Activated gamma-delta T cell treated with anti-CD3 and anti-CD28 coated beads, Interleukin-2, amount 50 U/mL, for 16 hours (primary cell): ENCODE data around the gene SLC17A2.

ENCODE experiments used
- DNase-seq: peaks from one replicate; pipeline ENCODE4 v3.0.0-alpha.2; 2020; ENCODE audit warnings: low read depth

Gene SLC17A2

DNA sequence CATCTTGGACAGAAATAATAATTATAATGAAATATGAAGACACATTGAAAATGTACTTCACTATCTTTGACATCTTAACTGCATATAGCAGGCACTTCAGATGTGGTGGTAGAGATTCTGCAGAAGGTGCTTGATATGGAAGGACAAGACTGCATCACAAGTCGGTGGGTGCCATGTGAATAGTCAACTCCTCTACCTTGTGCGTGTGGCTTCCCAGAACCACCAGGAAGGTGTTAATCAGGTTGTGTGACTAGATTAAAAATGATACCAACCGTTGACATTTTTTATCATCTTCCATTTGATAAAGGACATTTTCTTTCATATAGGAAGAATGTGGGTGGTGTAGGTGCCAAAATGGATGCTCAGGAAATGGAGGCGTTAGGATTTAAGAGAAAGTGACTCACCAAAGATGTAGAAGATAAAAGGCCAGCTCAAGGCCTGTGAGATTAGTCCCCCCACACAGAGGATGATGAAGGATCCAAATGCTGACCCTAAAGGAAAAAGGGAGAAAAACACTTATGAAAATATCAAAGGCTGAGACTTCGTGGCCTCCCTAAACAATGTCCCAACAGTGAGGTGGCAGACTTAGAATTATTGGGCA is 12.3 kb downstream of the SLC17A2 start:
- no peak for DNase-seq

DNA sequence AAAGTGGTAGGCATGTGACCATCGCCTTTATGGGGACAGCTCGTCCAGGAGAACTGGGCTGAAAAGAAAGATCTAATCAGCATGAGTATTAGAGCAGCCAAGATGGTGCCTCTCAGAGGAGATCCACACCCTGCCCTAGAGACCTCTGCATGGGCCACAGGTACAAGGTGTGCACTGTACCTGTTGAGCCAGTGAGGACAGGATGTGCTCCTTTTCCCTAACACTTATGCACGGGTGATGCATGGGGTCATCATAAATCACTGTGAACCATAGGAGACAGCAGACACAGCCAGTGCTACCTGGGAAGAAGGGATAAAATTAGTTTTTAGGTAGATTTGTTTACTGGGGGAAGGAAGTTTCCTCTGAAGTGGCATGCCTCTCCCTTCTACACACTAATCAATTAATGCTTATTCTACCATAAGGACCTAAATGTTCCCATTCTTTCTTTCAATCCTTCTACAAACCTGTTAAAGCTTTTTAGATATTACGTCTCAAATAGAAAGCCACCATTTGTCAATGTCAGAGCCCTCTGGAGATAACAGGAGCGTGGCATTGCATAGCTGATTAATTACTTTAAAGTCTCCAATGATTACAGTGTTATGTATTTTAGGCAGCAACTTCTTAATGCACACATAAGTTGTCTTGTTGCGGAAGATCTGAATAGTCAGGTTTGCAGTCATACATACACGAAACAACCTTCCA is 13.6 kb downstream of the SLC17A2 start:
- DNase-seq = no peak

DNA sequence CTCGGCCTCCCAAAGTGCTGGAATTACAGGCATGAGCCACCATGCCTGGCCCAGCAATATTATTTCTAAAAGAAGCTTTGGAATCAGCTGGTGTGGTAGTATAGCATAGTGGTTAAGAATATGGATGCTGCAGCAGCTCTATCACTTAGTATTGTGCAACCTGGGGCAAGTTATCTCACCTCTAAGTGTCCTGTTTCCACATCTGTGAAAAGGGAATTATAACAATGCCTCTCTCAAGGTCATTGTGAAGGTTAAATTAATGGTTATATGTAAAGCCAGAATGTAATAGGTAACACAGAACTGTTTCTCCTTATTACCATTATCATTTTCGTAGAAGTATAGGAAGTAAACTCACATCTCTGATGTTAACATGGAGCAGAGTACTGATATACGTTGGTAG is 14.2 kb downstream of the SLC17A2 start:
- DNase-seq = no peak

DNA sequence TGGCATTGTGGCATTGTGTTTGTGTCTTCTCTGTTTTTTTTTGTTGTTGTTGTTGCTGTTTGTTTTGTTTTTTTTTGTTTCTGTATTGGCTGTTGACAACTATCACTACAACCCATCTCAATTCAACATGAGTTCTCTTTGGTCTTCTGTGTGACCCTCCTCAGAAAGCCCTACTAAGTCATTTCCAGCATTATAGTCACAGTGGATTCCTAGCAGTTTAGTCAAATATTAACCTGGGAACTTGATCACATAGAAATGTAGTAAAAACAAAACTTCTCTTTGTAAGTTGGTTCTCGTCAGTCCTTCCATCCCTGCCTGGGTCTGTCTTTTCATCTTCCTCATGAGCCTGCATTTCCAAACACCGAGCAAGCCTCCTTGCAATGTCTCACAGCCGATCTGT is 16.8 kb downstream of the SLC17A2 start:
- no peak for DNase-seq

DNA sequence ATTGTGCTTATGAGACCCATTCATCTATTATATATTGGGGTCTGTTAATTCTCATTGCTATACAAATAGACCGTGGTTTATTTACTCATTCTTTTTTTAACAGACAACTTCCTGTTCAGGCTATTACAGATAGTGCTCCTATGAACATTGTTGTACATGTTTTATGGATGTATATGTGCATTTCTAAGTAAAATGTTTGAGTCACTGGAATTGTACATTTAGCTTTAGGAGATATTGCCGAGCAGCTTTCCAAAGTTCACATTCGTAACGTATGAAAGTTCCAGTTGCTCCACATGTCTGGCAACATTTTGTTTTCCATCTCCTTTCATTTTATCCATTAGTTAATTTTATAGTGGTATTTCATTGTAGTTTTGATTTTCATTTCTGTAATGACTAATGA is 19.1 kb downstream of the SLC17A2 start:
- no peak for DNase-seq

DNA sequence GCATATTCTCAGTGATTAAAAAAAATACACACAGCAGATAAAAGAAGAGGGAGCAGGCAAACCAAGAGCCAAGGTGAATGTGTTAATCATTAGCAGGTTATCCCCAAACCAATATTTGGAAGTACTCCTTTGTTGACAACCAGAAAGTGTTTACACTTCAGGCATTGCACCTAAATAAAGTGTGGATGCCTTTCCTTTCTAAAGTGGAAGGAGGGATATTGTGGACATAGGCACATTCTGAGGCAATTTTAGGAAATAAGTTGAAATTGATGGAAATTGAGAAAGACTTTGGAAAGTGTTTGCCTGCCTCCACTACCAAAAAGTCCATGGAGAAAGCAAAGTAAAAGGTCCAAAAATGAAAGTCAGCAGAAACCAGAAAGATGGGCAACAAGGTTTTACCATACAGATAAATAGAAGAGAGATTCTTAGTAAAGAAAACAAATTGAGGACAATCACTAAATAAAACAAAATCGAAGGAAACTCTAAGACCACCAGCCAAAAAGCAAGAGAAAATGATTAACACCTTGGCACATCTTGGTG is 22.9 kb downstream of the SLC17A2 start:
- DNase-seq = no peak

DNA sequence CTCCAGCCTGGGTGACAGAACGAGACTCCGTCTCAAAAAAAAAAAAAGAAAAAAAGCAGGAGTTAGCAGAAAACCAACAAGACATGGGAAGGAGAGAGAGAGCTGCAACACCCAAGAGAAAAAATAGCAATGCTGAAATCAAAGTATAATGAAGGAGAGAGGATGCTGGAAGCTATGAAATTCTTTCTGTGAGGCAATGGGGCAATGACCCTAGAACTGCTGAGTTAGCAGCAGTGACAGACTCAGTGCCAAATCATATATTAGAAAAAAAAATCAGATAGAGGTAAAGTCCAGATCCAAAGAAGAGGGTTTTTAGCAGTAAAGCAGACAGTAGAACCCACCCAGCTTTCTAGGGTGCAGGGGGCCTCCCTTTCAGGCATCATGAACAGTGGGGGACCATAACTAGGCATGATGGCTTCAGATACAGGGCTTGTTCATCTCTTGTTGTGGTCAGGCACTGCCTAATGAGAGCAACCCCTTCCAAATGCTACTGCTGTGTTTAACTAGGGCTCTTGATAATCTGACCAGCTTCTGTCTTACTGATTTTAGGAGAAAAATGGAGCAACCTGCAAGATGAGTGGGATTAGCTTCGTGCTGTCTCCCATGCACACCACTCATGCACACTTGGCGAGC is 26.9 kb downstream of the SLC17A2 start:
- DNase-seq = no peak

DNA sequence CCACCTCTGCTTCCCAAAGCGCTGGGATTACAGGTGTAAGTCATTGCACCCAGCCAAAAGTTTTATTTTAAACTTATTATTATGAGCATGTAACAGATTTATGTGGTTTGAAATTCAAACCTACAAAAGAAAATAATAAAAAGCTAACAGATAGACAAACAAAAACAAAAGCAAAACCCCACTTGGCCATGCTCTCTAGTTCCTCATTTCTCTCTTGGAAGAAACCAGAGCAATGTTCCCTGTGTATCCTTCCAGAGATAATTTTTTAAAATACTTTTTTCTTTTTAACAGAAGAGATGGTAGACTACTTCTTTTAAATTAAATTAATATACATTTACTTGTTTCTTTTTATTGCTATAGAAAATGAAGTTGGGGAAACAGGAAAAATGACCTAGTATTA is 28.4 kb downstream of the SLC17A2 start:
- DNase-seq = no peak

DNA sequence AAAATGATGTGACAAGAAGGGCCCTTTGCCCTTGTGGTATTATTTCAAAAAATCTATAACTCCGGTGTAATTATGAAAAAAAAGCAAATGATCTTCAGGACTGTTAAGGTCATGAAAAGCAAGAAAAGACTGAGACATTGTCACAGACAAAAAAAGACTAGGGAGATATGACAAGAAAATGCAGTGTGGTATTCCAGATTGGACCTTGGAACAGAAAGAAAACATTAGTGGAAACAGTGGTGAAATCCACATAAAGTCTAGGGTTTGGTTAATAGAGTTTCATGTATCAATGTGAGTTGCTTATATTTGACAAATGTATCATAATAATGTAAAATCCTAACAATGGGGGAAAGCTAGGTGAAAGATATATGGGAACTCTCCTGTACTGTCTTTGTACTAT is 29.6 kb downstream of the SLC17A2 start:
- DNase-seq = no peak

DNA sequence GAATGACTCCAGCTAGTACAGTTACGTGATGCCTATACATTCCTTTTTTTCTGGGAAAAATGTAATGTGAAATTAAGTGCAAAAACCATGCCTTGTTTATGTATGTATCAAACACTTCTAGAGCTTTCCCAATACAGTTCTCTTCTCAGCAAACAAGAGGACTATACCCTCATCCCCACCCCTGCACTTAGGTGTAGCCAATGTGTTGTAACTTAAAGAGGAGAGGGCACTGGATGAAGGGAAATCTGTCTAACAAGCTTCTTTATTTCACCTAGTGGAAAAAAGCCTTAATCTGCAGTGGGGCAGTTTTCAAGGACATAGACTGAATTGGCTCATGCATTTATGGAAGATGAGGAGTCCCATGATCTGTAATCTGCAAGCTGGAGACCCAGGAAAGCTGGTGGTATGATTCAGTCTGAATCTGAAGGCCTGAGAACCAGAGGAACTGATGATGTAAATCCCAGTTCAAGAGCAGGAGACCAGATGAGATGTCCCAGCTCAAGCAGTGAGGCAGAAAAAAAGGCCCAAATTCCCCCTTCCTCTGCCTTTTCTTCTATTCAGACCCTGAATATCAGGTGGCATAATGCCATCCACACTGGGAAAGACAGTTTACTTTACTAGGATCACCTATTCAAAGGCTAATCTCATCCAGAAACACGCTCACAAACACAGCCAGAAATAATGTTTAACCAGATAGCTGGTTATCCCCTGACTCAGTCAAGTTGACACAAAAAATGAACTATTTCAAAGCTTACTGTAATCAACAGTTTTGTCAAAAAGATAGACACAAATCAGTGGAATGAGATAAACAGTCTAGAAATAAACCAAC is 30.7 kb downstream of the SLC17A2 start:
- no peak for DNase-seq

DNA sequence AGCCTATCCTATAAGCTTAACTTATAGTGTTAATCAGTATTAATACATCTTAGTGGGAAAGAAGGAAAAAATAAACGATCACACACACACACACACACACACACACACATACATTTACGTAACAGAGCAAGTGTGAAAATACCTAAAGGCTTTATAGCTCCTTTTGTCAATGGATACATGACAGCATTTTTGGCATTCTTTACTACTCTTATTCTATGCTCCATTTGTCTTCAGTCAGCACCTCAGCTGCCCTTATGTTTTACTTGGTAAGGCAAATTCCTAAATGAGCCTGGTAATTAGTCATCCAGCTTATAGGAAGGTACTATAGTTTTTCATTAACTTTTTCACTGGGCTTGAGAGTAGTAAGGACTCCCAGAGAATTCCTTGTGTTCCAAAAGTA is 31.4 kb downstream of the SLC17A2 start:
- no peak for DNase-seq

DNA sequence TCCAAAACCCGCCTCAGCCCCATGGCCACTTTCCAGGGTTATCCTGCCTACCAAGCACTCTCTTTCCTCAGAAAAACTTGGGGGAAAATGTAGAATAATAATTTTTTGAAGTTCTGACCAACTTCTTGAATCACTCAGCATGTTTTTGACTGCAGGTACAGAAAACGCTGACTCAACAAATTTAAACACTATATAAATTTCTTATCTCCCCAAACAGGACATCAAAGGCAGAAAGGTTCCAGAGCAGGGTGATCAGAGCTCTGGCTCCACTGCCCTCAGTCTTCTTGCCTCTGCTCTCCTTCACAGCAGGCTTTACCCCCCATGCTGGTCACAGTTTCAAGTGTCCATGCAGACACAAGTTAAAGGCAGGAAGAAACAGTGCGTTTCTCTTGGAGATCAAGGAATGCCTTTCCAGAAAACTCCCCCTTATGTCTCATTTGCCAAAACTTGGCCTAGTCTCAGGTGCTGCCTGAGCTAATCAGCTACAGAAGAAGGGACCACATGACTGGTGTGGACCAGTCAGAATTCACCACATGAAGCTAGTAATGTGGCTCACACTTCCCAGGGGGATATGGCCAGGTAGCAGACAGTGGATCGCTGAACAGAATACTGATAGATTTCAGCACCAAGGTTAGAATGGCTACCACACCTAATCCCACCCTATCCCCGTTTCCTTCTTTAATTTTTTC is 32.1 kb downstream of the SLC17A2 start:
- no peak for DNase-seq

DNA sequence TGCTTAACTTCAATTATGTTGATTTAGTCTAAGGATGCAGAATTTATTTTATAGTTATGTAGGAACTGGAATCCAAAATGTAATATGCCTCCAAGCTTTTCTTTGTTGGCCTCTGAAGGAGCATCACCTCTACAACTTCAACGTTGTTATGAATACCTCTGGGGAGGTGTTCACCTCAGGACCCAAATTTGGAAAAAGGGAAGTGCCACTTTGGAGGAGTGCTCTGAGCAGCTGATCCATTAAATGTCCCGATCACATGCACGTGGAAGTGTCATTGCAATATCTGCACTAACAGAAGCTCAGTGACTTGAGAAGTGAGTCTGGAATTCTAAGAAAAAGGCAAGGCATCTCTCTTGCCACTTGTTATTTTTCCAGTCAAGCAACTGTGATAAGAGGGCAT is 34.2 kb downstream of the SLC17A2 start:
- no peak for DNase-seq

DNA sequence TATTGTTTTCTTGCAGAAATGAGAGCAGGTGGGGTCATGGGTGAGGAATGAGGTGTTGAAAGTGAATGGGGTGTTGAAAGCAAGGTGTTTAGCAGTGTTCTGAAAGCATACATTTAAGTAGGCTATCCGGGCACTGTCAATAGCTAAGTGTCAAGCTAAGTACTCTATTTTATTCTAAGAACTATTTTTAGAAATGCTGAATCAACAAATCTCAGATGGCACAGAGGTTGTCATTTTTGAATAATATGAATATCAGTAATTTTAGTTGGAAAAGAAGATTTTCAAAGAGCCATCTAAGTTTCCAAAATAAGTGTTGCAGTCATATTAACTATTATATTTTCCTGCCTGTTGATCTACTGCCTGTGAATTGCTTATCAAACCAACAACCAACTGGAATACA is 34.7 kb downstream of the SLC17A2 start:
- DNase-seq = no peak

DNA sequence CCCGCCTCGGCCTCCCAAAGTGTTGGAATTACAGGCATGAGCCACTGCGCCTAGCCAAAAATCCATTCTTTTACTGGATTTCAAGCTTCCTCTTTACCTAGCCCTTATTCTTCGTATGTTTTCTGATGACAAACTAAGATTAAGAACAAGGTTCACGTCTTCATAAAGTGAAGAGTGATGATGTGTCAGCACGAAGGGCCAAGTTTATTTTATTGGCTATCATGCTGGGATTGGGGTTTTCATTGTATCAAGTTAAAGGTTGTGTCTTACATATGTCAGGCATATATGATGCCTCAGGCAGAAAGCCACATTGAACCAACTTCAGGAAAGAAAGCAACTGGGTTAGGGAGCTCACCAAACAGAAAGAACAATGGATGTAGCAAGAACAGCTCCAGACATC is 36.7 kb downstream of the SLC17A2 start:
- no peak for DNase-seq

DNA sequence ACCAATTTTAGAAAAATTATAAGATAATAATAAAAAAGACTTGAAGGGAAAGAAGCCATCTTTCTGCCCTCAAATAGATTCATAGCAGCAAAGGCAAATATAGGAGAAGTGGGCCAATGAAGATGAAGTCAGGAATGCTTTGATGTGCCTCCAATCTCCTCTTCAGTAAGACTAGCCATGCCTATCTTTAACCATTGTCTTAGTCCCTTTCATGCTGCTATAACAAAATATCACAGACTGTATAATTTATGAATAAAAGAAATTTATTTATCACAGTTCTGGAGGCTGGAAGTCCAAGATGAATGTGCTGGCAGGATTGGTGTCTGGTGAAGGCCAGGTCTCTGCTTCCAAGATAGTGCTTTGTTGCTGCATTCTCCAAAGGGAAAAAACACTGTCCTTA is 37.6 kb downstream of the SLC17A2 start:
- no peak for DNase-seq

DNA sequence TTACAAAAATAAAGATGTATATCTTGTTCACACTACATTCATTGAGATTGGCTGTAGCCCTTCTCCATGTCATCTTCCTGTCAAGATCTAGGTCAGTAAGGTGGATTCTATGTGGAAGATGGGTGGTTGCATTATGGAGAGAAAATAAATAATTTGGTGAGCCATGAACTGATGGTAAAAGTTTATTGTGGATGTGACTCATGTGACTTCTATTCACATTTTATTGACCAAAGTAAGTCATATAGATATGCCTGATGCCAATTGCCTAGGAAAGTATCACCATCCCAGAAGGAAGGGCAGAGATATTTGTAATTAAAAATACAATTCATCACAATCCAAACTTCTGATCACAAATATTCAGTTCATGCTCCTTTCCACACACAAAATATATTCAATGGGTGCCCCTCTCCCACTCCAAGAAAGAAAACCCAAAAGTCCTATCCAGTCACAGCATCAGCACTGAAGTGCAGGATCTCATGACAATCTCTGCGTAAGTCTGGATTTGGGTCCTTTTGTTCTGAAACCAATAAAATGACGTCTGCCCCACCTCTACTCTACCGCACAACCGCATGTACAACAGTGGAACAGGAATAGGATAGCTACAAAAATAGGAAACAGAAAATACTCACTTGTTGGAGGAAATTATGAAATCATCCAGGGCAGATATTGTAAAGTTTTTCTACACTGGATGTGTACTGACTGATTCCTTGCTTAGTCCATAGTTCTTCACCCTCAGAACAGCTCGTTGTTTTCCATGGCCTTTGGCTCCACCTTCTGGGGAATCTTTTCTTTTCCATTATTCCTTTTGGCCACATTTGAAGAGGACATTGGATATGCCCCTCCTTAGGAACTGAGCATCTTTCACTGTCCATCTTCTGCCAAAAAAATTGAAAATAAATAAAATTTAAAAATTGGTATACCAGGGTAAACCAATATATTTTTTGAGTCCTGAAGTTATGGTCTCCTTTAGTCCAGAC is 40.3 kb downstream of the SLC17A2 start:
- no peak for DNase-seq

DNA sequence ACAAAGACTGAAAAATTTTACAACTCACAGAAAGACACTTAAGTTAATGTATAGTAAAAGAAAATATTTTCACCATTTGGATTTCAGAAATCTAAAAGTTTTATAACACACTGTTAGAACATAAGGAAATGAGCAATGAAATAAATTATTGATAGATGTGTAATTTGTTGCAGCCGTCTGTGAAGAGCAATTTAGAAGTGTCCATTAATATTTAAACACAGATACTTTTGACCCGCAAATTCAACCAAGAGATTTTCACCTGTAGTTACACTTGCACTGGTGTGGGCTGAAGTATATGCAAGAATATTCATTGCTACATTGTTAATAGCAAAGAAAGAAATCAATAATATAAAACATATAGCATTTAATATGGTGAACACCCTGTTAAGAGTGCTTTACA is 41.9 kb downstream of the SLC17A2 start:
- DNase-seq = no peak

DNA sequence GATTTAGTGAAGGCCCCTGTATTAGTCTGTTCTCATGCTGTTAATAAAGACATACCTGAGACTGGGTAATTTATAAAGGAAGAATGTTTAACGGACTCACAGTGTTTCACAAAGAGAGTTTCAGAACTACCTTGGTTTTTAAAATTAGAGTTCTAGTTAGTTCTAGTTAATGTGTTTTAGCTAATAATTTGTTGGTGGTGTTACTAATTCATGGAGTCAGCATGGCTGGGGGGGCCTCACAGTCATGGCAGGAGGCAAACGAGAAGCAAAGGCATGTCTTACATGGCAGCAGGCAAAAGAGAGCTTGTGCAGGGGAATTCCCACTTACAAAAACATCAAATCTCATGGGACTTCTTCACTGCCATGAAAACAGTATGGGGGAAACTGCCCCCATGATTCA is 44.4 kb downstream of the SLC17A2 start:
- no peak for DNase-seq

DNA sequence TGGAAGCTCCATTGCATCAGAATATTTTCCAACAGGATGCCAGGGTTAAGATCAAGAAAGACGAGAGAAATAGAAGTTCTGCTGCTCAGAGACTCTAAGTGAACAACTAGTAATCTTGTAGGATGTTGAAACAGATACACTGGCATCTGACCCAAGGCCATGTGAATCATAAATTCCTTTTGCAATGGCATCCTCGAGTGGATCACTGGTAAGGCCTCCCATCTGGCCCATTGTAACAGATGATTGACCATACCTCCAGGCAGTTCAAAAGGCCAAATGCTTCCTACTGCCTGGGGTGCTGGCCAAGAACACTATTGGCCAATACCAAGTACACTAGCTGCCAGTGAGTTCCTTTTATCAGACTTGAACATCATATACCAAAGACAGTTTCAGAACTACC is 46.5 kb downstream of the SLC17A2 start:
- no peak for DNase-seq

DNA sequence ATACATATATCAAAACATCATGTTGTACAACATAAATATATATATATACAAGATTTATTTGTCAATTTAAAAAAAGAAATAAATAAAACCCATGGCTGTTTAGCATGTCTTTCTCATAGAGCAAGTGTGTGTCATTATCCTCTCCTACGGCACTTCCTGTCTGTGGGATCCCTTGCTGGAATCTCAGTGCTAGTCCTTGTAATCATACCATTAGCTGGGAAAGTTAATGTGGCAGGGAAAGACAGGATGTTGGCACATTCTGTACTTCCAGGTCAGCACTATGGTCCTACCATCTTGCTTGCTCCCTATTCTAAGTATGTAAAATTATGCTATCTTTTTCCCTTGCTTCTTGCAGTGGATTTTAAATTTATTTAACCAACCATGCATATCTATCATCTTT is 47.0 kb downstream of the SLC17A2 start:
- no peak for DNase-seq
